KOPT-K1 (cell line): ENCODE data around the gene LAD1.

Source experiments
- H3K27ac ChIP-seq: fragments of 200-600 bp; sonication (generic); 2 replicates; pipeline ENCODE4 v1.5.1; 2016; ENCODE audit warnings: antibody characterized with exemption, mild to moderate bottlenecking, low read depth, low read length; ENCODE audit not compliant: poor library complexity, severe bottlenecking
- H3K36me3 ChIP-seq: fragments of 200-600 bp; sonication (generic); 2 replicates; pipeline ENCODE4 v1.5.1; 2017; ENCODE audit warnings: antibody characterized with exemption, mild to moderate bottlenecking, low read length, moderate library complexity; ENCODE audit not compliant: insufficient read depth
- H3K9me3 ChIP-seq: fragments of 200-600 bp; sonication (generic); 2 replicates; pipeline ENCODE4 v1.5.1; 2017; ENCODE audit warnings: antibody characterized with exemption, low read length, mild to moderate bottlenecking; ENCODE audit not compliant: insufficient read depth, poor library complexity, severe bottlenecking

Gene LAD1

DNA sequence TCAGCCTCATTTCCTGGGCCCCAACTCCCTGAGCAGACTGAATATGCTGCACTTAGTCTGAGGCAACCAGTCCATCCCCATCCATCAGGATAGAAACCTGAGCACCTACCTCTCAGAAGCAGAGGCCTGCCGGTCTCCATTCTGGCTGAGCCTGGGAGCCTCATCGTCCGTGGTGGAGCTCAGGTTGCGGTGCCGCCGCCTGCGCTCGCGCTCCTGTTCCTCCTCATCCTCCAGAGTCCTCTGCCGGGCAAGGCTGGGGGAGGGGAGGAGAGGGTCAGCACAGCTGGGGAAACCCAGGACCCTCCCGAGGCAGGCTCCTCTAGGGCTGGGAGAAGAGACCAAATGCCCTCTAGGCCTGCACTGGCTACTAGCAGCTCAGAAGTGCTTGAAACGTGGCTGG, 10.1 kb downstream of the LAD1 start:
- Histone ChIP-seq H3K9me3 (no peaks in the 10 kb centered on the region), H3K36me3 (no peaks in the 10 kb centered on the region), H3K27ac (no peak overlapping the region)

DNA sequence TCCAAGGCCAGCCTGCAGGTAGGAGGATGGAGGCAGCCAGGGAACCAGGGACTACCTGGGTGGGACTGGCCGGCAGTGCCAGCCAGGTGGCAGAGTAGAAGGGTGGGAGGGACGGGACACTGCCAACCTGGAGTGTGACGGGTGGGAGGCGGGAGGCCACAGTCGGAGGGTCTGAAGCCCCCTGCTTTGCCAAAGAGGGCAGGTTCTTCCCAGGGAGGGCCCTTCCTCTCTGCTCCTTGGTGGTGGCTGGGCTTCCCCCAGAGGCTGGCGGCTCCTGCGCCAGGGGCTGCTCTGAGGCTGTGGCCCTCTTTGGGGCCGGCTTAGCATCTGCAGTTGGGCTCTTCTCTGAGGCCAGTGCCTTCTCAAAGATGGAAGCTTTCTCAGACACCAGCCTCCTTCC, 12.9 kb downstream of the LAD1 start:
- Histone ChIP-seq H3K27ac (no peak overlapping the region), H3K36me3 (no peaks in the 10 kb centered on the region), H3K9me3 (no peaks in the 10 kb centered on the region)

DNA sequence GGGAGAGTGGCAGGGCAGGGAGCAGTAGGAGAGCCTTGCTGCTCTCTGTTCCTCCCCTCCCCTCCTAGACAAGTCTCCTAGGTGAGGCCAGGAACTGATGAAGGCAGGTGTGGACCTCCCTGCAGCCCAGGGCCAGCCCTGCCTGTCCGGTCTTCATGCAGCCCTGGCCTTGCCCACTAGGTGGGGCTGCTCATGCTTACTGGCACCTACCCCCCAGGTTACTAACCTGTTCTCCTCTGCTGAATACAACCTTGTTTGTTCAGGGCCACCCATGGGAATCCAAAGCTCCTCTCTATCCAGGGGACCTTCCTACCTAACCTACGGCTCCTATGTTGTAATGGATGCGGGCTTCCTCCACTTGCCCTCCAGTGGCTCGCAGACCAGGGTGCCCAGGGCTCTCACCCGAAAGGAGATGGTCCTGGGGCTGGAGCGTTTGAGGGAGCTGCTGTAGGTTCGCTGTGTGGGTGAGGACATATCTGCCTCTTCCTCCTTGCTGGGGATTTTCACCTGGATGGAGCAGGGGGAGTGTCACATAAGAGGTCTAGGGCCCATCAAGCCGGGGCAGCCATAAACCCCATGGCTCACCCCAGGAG, 13.7 kb downstream of the LAD1 start:
- no peaks in the 10 kb centered on the region for H3K9me3 ChIP-seq
- H3K27ac ChIP-seq, result no peak overlapping the region
- no peaks in the 10 kb centered on the region for H3K36me3 ChIP-seq

DNA sequence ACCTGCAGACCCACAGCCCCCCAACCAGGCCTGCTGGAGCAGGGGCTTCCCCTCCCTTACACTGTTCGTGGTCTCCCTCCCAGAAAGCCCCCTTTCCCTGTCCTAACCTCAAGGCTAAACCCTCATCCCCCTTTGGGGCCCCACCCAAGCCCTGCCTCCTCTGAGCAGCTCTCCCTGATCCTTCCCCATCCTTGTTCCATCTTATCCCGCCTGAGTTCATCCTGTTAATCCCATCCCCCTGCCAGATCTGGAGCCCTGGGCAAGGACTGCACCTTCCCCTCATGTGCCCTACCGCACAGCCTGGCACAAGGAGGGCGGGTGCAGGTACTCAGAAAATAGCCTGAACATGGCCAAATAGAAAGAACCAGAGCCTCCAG, 14.7 kb downstream of the LAD1 start:
- Histone ChIP-seq H3K36me3 (no peaks in the 10 kb centered on the region), H3K27ac (no peak overlapping the region), H3K9me3 (no peaks in the 10 kb centered on the region)

DNA sequence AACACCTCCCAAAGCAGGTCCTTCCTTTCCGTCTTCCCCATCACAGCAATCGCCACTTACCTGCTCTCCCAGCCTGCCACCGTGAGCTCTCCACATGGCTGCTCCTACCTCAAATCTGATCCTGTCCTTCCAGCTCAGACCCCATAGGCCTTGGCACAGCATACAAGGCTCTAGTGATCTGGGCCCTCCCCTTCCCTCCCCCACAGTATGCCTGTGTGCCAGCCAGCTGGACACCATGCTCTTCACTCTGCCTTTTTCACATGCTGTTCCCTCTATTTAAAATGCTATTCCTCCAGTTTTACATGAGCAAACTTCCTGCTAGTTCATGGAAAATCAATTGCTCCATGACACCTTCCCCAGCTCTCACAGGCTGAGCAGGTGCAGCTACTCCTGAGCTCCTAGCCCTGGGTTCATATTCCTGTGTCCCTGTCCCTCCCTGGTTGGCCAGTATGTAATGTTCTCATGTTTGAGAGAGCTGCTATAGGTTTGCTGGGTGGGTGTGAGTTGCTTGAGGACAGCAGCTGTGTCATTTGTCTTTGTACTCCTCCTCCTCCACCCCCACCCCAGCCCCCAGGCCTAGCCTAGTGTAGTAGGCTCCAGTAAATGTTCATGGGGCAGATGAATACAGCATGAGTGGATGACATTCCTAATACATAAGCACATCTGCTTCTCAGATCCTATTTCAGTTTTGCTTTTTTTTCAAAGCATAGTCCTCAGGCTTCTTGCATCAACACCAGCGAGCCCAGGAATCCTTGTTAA, 15.3 kb downstream of the LAD1 start:
- H3K27ac ChIP-seq, result no peak overlapping the region
- no peaks in the 10 kb centered on the region for H3K9me3 ChIP-seq
- no peaks in the 10 kb centered on the region for H3K36me3 ChIP-seq

DNA sequence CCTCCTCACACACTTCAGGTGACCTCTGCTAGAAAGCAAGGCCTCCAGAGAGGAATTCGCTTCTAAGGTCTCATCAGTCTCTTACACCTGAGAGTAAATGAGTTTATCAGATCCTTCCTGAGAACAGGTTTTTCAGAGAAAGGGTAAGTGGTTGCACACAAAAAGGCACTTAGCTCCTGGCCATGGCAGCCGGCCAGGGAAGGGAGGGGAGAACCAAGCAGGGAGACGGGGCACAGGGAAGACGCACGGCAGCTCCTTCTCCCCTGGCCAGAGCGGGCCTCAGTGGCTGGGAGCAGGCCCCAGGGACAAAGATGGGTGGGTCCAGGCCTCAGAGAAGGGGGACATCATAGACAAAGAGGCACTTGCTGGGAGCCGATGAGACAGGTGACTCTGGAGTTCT, 18.0 kb downstream of the LAD1 start:
- H3K27ac ChIP-seq, result no peak overlapping the region
- no peaks in the 10 kb centered on the region for H3K36me3 ChIP-seq

DNA sequence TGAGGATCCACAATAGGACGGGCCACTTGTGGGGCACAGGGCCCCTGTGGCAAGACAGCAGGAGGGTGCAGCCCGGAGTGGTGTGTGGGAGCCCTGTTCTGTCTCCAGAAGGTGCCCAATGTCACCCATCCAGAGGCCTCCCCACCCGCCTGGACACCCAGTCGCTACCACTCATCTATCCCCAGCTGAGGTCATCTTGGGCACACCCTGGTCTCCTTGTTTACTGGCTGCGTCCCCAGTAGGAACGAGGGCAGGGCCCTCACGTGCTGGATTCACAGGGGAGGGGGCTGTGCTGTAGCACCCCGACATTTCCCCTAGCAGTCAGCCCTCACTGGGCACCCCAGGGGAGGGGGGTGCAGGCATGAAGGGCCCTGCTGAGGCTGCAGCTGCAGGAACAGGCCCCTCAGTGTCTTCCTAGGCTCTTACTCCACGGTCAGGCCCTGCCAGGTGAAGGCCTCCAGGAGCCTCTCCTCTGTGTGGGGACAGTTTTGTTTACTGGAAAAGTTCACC, 19.3 kb downstream of the LAD1 start:
- H3K9me3 ChIP-seq, result no peaks in the 10 kb centered on the region
- H3K36me3 ChIP-seq, result no peaks in the 10 kb centered on the region
- H3K27ac ChIP-seq, result no peak overlapping the region

More for the DNA sequence above, 18.0 kb downstream of the LAD1 start:
- no peaks in the 10 kb centered on the region for H3K9me3 ChIP-seq

DNA sequence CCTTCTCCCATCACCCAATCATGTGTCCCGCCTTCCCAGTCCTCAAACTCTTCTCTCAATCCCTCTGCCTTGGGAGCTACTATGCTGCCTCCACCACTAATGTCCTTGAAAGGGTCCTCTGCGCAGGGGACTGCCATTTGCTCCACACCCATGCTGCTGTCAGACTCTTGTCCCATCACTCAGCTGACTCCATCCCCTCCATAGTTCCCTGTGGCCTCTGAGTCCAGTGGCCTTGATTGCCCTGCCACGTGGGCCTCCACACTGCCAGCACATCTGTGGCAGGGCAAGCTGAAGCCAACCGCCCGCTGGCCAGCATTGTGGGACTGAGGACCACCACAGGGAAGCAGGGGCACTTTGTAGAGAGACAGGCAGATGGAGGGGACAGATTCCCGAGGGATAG, 20.3 kb downstream of the LAD1 start:
- no peak overlapping the region for H3K27ac ChIP-seq
- H3K36me3 ChIP-seq, result no peaks in the 10 kb centered on the region
- no peaks in the 10 kb centered on the region for H3K9me3 ChIP-seq

DNA sequence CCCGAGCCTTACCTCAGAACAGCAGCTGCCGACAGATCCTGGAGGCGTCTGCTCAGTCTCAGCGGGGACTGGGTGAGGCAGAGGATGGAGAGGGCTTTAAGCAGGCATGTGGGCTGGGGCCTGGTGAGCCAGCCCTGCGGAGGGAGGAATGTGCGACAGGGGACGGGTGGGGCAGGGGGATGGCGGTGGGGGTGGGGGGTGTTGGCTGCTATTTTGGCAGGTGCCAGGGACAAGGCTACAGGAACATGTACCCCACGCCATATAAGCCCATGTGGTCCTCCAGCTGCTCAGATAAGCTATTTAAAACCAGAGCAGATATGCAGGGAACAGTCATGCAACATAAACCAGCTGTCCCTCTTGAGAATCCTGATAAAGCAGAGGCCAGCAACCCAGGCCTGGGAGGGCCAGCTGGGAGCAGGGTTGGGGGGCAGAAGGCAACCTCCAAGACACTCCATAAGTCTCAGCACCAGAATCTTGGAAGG, 21.5 kb downstream of the LAD1 start, which contains the start of gene TNNT2:
TNNT2 (minus strand) TSS at position 70 of the 482 bp plus-strand sequence. CDS start 4,426 bp downstream, outside the sequence.
- no peak within 1 kb of the TSS for H3K27ac ChIP-seq
- H3K36me3 ChIP-seq, result no peaks in the 10 kb centered on the region
- H3K9me3 ChIP-seq, result no peaks in the 10 kb centered on the region

DNA sequence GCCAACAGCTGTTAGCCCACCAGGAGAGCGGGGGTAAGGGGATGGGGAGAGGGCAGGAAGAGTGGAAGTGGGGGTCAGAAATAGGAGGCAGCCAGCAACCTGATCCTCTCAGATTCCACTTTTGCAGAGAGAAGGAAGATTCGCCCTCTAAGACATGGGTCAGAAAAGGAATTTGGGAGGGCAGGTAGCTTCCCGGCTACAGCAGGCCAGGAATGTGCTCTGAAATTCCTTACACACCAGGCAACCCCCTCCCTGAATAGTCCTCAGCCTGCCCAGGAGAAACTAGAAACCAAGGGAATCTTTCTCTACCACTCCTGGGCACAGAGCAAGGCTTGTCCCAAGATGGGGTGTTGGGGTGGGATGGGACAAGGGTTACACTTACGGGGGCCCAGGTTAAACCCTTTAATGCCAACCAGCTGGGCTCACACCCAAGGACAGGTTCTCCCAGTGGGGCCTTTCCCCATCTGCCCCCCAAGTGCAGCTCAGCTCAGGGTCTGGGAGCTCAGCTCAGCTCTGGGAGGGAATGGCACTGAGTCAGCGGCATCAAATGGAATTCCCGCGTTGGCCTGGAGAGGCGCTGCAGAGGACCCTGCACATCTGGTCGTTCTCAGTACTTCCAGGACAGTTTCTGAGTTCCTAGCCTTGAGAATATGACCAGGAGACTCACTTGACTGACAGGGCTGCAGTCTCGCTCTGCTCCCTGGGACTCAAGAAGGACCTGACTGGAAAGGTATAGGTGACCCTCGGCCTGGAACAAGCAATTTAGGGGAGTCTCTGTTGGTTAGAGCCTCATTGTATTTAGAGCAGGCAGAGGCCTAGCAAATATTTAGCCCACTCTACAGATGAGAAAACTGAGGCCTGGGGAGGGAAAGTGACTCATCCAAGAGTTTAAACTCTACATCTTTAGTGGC, 22.4 kb downstream of the LAD1 start:
- H3K36me3 ChIP-seq, result no peaks in the 10 kb centered on the region
- H3K27ac ChIP-seq, result no peak overlapping the region
- H3K9me3 ChIP-seq, result no peaks in the 10 kb centered on the region

DNA sequence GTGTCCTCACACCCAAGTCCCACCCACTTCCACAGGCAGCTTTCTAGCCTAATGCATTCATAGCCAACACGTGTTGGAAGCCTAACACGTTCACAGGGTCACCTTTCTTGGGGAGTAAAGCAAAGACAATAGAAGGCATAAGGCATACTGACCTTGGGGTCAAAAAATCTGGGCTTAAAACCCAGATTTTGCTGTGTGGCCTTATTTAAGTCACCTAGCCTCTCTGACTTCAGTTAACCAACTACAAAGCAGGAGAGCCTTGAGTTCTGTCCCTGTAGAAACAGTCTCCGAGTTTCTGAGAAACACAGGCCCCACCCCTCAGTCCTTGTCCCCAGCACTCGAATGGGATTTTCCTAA, 23.0 kb downstream of the LAD1 start:
- no peaks in the 10 kb centered on the region for H3K9me3 ChIP-seq
- H3K27ac ChIP-seq, result no peak overlapping the region
- H3K36me3 ChIP-seq, result no peaks in the 10 kb centered on the region

DNA sequence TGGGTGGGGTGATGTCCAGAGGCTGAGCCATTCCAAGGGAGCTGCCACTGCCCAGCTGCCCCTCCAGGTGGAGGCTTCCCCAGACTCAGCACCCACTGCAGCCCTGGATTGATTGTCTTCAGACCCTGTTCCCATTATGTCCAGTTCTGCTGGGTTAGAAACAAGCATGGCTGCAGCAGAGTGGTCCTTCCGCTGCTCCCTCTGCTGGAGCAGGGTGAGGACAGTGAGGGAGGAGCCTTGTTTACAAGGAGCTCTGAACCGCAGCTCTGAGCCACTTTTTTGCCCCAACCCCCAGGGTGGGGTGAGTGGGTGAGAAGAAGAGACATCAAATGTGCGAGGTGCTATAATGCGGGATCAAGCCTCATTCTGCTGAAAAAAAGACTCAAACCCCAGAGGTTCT, 24.0 kb downstream of the LAD1 start:
- no peaks in the 10 kb centered on the region for H3K9me3 ChIP-seq

DNA sequence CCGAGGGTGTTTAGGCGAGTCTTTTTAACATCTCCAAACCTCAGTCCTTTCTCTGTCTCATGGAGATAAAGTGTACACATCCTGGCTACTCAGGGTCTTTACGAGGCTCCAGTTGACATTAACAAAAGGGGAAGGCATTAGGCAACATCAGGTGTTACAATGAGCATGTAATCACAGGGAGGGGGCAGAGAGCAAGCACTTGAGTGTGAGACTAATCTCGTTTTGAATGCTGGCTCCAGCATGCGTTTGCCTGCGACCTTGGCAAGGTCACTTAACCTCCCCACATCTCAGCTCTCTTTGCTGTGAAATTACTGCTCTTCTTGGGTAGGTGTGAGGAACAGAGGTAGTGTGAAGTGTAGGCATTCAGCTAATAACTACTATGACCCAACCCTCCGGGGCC, 24.8 kb downstream of the LAD1 start:
- Histone ChIP-seq H3K27ac (no peak overlapping the region), H3K36me3 (no peaks in the 10 kb centered on the region), H3K9me3 (no peaks in the 10 kb centered on the region)

More for the DNA sequence above, 24.0 kb downstream of the LAD1 start:
- H3K27ac ChIP-seq, result no peak overlapping the region
- H3K36me3 ChIP-seq, result no peaks in the 10 kb centered on the region

DNA sequence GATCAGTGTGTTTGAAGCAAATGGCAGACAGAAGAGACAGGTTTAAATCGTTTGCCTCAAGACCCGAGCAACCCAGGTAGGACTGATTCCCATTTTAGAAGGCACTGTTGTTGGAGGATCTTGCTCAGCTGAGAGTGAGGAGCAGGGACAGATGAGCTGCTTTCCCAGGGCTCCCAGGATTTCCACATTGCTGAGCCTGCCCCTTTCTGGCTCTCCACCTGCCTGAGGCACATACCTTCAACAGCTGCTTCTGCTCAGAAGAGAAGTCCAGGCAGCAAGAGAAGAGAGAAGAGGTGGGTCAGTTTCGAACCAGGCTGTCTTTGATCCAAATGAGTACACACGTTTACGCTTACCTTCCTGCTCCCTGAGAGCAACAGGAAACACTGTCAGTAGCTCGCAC, 27.3 kb downstream of the LAD1 start:
- Histone ChIP-seq H3K9me3 (no peaks in the 10 kb centered on the region), H3K27ac (no peak overlapping the region), H3K36me3 (no peaks in the 10 kb centered on the region)

DNA sequence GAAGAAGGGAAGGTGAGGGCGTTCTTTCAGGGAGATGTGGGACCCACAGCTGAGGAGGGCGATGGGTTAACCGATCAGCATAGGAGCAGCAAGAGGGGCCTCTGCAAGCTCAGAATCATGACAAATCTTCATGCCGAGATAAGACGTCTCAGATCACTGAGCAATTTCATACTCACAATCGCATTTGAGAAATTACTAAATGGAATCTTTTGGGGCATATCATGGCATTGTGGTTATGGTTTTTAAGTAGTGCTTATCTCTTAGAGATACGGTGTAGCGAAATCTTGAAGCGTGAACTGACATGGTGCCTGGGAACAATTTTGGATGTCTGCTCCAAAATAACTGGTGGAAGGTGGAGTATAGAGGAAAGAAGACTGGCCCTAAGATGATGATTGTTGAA, 27.8 kb downstream of the LAD1 start:
- H3K9me3 ChIP-seq, result no peaks in the 10 kb centered on the region
- H3K36me3 ChIP-seq, result no peaks in the 10 kb centered on the region
- no peak overlapping the region for H3K27ac ChIP-seq
